ENCODE measurements around the gene DLEC1. TPM values are rescaled to one million over a fixed set of nuclear protein-coding genes. Genes with fewer than 3 reads are reported as not detected.

The DLEC1 gene
- total and polyA plus RNA-seq, 2 experiments from 2014 or later, result 0.31 to 0.66 TPM

DNA sequence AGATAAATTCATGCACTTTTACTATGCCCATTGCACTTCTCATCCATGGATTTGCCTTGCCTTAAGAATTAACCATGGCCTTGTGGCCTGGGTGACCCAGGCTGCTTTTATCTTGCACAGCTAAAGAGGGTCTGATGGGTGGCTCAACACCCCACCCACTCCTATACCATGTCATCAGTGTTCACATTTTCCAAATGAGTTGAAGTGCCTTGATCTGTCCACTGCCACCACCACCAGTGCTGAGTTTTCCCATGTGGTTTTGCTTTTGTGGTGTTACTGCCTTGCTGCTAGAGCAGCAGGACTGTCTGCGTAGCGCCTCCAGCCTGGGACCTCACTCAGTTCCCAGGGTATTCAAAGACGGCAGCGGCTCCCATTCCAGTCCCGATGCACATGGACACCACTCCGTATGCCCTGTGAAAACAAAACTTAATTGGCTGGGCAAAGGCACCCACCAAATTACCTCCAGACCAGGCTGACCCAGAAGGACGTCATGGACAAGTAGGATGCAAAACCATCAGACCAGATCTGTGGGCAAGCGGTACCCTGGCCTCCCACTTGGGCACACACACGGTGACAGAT, 83.8 kb downstream of the DLEC1 start:
- Histone ChIP-seq H3K27me3 (ENCODE audit: insufficient read depth) (no peaks in the 10 kb centered on the region), H3K9me2 (ENCODE audit: insufficient read depth) (no peaks in the 10 kb centered on the region), H3K4me1 (ENCODE audit: insufficient read depth) (no peaks in the 10 kb centered on the region), H3F3A (replicated peaks; ENCODE audit: low read depth) (no peaks in the 10 kb centered on the region), H3K4me2 (no peak overlapping the region), H3K79me2 (replicated peaks; ENCODE audit: insufficient read depth) (no peaks in the 10 kb centered on the region), H2AFZ (no peak overlapping the region), H3K4me3 (no peak overlapping the region), H3K27ac (ENCODE audit: low read depth) (no peak overlapping the region), H4K20me1 (replicated peaks; ENCODE audit: insufficient read depth) (peaks cover 6% of the 10 kb centered on the region; the same call in 1 of the 2 replicates), H3K36me3 (ENCODE audit: insufficient read depth) (peaks cover 9% of the 10 kb centered on the region)
- Mint-ChIP-seq H3K36me3 (ENCODE audit: low read depth) (peaks cover 54% of the 10 kb centered on the region), H3K4me3 (no peak overlapping the region), H3K4me1 (no peaks in the 10 kb centered on the region), H3K27me3 (ENCODE audit: insufficient read depth, low read depth, poor library complexity) (peaks cover 10% of the 10 kb centered on the region), H3K9me3 (no peaks in the 10 kb centered on the region; the same call in 2 of the 3 replicates), H3K27ac (no peak overlapping the region)
- DNase-seq (ENCODE audit: low spot score) (no peak), ATAC-seq (no peak)
- TF ChIP-seq CREB1 (CRISPR knock-in tag; IDR thresholded peaks at IDR 0.05; ENCODE audit: low read depth) (no peak), STAT1 (IDR thresholded peaks at IDR 0.05; ENCODE audit: unreplicated experiment) (no peak), ZNF114 (CRISPR knock-in tag; IDR thresholded peaks at IDR 0.05) (no peak), NANOG (IDR thresholded peaks at IDR 0.05; ENCODE audit: borderline replicate concordance) (no peak), ZNF331 (CRISPR knock-in tag; IDR thresholded peaks at IDR 0.05; ENCODE audit: low read depth) (no peak), EZH2 (IDR thresholded peaks at IDR 0.05; ENCODE audit: low read depth, unreplicated experiment) (no peak)
- TF ChIP-seq, protein P1, sequence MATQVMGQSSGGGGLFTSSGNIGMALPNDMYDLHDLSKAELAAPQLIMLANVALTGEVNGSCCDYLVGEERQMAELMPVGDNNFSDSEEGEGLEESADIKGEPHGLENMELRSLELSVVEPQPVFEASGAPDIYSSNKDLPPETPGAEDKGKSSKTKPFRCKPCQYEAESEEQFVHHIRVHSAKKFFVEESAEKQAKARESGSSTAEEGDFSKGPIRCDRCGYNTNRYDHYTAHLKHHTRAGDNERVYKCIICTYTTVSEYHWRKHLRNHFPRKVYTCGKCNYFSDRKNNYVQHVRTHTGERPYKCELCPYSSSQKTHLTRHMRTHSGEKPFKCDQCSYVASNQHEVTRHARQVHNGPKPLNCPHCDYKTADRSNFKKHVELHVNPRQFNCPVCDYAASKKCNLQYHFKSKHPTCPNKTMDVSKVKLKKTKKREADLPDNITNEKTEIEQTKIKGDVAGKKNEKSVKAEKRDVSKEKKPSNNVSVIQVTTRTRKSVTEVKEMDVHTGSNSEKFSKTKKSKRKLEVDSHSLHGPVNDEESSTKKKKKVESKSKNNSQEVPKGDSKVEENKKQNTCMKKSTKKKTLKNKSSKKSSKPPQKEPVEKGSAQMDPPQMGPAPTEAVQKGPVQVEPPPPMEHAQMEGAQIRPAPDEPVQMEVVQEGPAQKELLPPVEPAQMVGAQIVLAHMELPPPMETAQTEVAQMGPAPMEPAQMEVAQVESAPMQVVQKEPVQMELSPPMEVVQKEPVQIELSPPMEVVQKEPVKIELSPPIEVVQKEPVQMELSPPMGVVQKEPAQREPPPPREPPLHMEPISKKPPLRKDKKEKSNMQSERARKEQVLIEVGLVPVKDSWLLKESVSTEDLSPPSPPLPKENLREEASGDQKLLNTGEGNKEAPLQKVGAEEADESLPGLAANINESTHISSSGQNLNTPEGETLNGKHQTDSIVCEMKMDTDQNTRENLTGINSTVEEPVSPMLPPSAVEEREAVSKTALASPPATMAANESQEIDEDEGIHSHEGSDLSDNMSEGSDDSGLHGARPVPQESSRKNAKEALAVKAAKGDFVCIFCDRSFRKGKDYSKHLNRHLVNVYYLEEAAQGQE (IDR thresholded peaks at IDR 0.05; ENCODE audit: unreplicated experiment), result no peak
- TF ChIP-seq, protein P2, sequence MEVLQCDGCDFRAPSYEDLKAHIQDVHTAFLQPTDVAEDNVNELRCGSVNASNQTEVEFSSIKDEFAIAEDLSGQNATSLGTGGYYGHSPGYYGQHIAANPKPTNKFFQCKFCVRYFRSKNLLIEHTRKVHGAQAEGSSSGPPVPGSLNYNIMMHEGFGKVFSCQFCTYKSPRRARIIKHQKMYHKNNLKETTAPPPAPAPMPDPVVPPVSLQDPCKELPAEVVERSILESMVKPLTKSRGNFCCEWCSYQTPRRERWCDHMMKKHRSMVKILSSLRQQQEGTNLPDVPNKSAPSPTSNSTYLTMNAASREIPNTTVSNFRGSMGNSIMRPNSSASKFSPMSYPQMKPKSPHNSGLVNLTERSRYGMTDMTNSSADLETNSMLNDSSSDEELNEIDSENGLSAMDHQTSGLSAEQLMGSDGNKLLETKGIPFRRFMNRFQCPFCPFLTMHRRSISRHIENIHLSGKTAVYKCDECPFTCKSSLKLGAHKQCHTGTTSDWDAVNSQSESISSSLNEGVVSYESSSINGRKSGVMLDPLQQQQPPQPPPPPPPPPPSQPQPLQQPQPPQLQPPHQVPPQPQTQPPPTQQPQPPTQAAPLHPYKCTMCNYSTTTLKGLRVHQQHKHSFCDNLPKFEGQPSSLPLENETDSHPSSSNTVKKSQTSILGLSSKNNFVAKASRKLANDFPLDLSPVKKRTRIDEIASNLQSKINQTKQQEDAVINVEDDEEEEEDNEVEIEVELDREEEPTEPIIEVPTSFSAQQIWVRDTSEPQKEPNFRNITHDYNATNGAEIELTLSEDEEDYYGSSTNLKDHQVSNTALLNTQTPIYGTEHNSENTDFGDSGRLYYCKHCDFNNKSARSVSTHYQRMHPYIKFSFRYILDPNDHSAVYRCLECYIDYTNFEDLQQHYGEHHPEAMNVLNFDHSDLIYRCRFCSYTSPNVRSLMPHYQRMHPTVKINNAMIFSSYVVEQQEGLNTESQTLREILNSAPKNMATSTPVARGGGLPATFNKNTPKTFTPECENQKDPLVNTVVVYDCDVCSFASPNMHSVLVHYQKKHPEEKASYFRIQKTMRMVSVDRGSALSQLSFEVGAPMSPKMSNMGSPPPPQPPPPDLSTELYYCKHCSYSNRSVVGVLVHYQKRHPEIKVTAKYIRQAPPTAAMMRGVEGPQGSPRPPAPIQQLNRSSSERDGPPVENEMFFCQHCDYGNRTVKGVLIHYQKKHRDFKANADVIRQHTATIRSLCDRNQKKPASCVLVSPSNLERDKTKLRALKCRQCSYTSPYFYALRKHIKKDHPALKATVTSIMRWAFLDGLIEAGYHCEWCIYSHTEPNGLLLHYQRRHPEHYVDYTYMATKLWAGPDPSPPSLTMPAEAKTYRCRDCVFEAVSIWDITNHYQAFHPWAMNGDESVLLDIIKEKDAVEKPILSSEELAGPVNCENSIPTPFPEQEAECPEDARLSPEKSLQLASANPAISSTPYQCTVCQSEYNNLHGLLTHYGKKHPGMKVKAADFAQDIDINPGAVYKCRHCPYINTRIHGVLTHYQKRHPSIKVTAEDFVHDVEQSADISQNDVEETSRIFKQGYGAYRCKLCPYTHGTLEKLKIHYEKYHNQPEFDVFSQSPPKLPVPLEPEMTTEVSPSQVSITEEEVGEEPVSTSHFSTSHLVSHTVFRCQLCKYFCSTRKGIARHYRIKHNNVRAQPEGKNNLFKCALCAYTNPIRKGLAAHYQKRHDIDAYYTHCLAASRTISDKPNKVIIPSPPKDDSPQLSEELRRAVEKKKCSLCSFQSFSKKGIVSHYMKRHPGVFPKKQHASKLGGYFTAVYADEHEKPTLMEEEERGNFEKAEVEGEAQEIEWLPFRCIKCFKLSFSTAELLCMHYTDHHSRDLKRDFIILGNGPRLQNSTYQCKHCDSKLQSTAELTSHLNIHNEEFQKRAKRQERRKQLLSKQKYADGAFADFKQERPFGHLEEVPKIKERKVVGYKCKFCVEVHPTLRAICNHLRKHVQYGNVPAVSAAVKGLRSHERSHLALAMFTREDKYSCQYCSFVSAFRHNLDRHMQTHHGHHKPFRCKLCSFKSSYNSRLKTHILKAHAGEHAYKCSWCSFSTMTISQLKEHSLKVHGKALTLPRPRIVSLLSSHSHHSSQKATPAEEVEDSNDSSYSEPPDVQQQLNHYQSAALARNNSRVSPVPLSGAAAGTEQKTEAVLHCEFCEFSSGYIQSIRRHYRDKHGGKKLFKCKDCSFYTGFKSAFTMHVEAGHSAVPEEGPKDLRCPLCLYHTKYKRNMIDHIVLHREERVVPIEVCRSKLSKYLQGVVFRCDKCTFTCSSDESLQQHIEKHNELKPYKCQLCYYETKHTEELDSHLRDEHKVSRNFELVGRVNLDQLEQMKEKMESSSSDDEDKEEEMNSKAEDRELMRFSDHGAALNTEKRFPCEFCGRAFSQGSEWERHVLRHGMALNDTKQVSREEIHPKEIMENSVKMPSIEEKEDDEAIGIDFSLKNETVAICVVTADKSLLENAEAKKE (CRISPR knock-in tag; IDR thresholded peaks at IDR 0.05), result no peak
- TF ChIP-seq, protein P3, sequence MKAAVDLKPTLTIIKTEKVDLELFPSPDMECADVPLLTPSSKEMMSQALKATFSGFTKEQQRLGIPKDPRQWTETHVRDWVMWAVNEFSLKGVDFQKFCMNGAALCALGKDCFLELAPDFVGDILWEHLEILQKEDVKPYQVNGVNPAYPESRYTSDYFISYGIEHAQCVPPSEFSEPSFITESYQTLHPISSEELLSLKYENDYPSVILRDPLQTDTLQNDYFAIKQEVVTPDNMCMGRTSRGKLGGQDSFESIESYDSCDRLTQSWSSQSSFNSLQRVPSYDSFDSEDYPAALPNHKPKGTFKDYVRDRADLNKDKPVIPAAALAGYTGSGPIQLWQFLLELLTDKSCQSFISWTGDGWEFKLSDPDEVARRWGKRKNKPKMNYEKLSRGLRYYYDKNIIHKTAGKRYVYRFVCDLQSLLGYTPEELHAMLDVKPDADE (IDR thresholded peaks at IDR 0.05), result no peak

All from GM23338 (cell line).